HG03175 (cell line): ENCODE results near the gene CALCA.

Source experiments
- ATAC-seq: cut with Tn5 transposase; IDR thresholded peaks from one replicate; pipeline ENCODE4 v1.9.1; 2021; ENCODE audit warnings: mild to moderate bottlenecking, moderate library complexity; ENCODE audit not compliant: unreplicated experiment

CALCA gene

DNA sequence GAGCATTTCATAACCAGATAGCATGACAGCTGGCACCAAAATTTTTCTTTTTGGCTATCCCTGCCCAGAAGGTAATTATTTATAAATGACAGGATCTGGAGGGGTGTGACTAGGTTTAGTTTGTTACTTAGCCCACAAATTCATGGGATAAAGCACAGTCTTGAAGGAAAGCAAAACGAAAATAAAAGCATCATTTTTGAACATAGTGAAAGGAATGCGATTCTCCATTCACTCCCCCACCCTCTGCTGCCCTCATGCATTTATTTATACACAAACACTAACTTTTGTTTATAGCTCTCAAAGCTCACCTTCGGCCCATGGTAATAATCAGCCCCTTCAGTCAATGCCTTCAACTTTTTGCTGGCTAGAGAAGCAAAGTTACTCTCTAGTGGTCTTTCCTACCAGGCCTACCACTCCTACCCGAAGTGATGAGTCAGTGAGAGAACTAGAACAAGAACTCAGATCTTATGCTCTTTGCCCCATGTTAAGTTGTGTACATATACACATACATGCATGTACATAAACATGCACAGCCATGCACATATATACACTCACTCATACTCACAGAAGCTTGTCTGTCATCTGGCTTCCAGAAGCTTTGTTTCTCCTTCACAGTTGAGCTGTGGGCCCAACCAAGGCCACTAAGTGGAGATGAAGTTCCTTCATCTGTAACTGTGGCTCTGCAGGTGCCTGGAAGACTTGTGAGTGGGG, 22.6 kb downstream of the CALCA start:
- ATAC-seq, result no peak

DNA sequence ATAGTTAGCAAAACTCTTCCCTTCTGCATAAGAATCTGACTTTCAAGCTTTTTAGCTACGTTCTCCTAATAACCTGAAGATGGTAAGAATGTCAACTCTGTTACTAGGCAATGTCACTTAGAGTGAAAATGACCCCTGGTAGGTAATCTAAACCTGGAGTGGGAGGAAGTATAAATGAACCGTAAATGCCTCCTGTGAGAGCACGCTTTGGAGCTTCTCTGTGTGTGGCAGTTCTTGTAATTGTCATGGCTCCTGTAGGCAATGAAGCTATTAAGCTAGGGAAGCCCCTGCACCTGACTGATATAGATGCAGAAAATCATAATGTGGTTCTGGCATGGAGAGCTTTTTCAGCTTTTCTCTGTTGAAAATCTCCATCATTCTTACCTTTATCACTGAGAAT, 29.4 kb downstream of the CALCA start:
- no peak for ATAC-seq

DNA sequence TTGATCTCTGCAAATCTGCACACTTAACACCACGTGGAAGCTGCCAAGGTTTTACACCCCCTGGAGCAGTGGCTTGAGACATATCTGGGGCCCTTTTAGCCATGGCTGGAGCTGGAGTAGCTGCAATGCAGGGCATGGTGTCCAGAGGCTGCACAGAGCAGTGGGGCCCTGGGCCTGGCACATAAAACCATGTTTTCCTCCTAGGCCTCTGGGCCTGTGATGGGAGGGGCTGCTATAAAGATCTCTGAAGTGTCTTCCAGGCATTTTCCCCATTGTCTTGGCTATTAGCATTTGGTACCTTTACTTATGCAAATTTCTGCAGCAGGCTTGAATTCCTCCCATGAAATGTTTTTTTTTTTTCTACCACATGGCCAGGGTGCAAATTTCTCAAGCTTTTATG, 33.2 kb downstream of the CALCA start:
- ATAC-seq, result no peak

DNA sequence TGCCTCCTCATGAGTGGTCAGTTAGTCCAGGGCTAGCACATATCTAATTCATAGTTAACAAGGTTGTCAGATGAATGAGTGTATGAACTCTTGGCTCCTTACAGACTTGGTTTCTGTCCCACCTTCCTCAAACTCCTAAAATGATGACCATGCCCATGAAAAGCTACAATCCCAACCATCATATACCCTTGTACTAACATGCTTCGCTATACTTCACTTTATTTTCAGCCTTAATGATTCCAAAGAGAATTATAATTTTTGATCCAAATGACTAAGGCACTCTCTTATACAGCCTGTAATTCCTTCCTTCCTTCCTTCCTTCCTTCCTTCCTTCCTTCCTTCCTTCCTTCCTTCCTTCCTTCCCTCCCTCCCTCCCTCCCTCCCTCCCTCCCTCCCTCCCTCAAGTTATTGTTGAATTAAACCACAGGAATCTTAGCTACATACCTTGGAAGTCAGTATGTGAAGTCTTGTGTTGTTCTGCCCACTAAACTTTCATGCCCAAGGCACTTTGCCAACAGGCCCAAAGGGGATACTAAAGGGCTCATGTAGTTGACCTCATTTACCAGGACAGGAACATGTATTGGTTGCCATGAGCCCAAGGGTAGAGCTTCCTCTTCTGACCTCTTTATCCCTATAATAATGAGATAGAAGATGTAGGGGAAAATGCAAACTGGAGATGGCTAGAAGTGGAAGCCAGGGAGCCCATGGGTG, 37.4 kb downstream of the CALCA start:
- ATAC-seq, result no peak

DNA sequence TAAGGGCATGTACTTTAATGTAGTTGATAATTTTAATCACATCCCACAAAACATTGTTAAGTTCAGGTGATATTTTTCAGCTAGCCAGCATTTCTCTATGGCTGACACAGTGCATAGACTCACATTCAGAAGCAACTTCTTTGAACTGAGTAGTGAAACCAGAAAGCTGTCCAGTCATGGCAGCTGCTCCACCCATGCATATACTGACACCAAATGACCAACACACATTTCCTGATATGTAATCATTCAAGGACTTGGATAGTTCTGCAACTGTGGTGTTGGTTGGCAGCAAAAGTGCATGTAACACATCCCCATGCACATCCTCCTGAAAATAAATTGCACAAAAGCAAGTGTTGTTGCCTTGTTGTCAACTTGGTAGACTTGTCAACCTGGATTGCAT, 39.7 kb downstream of the CALCA start:
- no peak for ATAC-seq

DNA sequence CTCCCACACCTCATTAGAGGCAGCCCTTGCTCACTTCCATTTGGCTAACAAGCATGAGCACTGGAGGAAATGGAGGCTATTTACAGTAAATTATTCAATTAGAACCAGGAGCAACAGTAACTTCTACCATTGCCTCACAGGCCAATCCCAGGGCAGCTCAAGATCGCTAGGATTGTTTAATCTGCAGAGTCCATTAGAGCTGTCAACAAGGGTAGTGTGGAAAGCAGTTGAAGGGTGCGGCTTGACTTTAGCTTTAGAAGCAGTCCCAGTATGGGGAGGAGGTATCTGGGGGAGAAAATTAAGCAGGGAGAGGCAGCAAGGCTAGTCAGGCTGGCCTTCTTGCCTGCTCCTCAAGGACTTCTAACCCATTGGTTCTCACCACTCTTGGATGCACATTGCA, 41.8 kb downstream of the CALCA start:
- no peak for ATAC-seq

DNA sequence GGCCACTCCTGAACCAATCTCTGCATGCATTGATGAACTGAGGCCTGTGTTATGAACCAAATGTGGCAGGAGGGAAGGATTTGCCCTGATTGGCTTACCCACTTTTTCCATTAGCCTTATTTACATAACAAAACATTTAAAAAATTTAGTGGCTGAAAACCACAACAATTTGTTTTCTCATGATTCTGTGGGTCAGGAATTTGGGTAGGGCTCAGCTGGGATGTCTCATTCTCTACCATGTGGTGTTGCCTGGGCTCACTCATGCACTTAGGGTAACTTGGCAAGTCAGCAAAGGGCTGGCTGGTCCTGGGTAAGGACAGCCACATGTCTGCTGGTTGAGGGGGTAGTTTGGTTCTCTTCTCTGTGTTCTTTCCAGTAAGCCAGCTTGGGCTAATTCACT, 45.0 kb downstream of the CALCA start:
- no peak for ATAC-seq

DNA sequence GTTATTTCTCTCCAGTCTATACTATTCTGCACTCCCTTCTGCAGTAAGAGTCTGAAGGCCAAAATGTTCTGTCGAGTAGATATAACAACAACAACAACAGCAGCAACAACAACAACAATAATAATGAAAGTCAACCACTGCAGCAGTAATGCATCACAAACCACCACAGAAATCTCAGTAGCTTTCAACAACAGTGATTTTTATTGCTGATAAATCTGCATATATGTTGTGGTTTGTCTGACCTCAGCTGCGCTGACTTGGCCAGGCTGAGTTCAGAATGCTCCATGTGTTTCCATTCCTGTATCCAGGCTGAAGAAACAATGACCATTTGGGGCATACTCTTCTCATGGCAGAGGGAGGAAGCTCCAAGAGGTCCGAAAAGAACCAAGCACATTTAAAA, 47.8 kb downstream of the CALCA start:
- ATAC-seq, result no peak
